IPS DF 4.7 (cell line): ENCODE measurements around the gene TMEM116.
A peak's percentile ranks its signal among the peaks of the same experiment; 100 is the strongest.
"Not testable (repeated sequence)": the region's sequence is repeated elsewhere in the genome, so short reads cannot be mapped to it uniquely, and the experiment has no call there.

Source experiments
- DNase-seq: peaks from one replicate; pipeline ENCODE4 v3.0.0-alpha.2; 2013; ENCODE audit warnings: low spot score; ENCODE audit errors: extremely low read depth

TMEM116 gene

DNA sequence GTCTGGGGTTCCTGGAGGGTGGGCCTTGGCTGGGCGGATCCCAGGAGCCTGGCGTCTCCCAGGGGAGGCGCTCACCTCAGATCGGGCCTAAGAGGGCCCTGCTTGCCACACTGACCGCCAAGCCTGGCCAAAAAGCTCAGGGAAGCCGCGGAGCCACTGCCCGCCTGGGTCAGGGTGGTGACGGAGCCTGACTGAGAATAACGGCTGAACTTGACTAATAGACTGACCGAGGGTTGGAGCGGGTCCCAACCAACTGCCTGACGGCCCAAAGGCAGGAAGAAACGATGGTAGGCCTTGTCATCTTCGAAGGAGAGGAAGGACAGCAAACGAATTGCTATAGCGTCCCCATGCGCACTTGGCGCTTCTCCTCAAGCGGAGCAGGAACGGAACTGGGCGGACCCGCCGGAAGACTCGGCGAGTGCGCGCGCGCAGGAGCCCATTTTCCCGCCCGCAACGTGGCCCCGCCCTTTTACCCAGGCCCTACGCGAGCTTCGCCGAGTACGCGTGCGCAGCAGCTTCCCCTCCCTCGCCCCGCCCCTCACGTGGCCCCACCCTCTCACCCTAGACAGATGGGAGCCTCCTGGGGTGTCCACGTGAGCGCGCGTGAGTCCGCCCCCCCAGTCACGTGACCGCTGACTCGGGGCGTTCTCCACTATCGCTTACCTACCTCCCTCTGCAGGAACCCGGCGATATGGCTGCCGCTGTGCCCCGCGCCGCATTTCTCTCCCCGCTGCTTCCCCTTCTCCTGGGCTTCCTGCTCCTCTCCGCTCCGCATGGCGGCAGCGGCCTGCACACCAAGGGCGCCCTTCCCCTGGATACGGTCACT is at the start of gene TMEM116, which contains the start of gene ERP29:
Gene TMEM116 (minus strand): TSS at position 391 of the 826 bp plus-strand sequence. CDS start 7,895 bp downstream, outside the sequence.
Gene ERP29 (plus strand): TSS at position 652 of the 826 bp plus-strand sequence. CDS start 40 bp downstream, at position 692.
- peak; percentile 83 for DNase-seq

DNA sequence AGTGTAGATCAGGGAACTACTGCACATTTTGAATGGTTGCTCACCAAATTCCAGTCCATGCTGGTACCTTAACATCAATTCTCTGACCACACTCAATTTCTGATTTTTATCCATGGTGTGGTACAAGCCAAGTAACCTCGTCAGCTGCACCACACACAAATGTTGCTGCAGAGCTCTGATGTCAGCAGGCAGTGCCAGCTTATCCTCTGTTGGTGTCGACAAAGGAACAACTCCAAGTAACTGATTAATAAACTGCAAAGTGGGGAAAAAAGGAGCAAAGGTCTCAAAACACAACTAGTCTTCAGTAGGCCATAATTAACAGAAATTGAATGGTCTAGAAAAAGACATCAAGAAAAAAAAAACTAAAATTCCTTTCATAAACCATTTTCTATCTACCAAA is 48.2 kb upstream of the TMEM116 start:
- no peak for DNase-seq

DNA sequence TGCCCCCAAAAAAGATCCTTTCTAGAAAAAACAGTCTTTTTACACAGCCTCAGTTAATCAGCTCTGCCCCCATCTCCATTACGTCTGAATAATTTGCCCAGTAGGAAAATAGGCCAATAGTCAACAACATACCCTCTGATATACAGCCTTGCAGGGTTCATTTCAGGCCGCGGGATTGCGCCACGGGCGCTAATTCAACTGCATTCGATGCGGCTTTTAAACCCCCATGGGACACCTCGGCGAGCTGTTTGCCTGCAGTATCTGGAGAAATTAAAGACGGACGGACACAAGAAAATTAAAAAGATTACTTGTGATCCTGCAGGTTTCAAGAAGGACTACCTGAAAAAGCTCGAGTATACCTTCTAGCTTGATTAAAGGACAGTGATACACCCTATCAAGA is 36.4 kb upstream of the TMEM116 start:
- DNase-seq = no peak

DNA sequence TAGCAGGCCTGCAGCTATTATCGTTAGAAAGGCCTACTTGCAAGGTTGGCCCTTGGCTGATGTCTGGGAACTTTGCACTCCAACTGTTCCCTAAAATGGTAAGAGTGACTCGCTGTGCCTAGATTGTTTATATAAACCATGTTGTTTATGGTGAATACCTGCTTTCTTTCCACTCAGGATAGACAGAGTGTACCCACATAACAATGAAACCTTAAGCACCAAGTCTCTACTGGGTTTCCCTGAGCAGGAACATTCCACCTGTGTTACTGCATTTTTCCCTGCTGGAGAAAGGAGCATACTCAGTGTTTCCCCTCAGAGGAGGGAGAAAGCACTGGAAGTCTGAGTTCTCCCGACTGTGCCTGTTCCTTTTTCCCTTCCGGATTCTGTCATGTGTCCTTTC is 33.0 kb upstream of the TMEM116 start:
- no peak for DNase-seq

DNA sequence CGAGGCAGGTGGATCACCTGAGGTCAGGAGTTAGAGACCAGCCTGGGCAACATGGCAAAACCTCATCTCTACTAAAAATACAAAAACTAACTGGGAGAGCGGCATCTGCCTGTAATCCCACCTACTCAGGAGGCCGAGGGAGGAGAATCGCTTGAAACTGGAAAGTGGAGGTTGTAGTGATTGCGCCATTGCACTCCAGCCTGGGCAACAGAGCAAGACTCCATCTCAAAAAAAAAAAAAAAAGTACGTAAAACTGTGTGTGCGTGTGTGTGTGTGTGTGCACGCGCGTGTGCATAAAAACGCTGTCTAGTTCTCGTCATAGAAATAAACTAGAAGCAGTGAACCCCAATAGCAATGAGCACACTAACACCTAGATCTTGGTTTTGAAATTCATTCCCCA is 23.6 kb upstream of the TMEM116 start:
- not testable (repeated sequence) for DNase-seq

DNA sequence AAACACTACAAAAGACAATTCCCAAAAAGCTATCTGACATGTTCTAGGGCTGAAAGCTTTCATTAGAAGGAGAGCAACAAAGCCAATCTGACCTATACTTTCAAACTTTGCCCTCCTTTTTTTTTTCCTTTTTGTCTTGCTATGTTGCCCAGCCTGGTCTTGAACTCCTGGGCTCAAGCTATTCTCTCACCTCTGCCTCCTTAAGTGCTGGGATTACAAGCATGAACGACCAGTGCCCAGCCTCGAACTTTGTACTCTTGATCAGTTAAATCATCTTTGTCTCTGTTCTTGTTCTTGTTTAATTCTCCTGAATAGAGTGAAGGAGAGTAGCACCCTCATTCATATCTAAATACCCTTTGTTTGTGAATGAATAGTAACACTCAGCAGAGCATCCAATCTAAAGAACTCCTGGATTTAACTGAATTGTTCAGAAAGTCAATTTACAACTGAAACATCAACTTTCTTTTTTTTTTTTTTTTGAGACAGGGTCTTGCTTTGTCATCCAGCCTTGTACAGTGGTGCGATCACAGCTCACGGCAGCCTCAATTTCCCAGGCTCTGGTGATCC is 22.3 kb upstream of the TMEM116 start:
- no peak for DNase-seq

DNA sequence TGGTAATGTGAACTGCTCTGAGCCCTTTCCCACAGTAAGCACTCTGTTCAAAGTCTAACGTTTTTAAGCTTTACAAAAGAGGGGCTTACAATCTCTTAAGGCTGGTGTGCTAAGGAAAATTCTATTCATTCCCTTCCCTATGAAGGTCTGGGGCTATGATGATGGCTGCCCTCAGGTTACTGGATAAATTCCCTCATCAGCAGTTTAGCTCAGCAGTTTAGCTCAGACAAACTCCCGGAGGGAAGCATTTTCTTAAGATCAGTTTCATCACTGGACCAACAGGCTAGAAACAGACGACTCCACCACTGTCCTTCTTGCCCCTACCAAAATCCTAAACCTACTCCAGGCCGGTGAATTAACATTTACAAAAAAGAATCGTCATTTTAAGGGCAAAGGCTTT is 19.3 kb upstream of the TMEM116 start:
- DNase-seq = no peak

DNA sequence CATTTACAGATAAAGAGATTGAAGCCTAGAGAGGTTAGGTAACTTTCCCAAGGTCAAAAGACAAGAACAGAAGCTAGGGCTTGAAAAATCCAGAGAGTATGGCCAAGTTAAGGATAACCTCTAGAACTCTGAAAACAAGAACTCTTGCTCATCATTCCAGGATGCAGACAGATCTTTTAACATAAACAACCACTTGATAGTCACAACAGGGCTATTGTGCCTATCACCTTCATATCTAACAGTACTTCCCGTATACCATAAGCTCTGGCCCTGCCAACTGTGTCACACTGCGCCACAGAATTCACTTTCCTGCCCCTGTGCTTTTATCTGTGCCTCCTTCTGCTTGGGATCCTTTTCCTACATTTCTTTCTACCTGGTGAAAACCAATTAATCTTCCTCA is 18.5 kb upstream of the TMEM116 start:
- DNase-seq = no peak

DNA sequence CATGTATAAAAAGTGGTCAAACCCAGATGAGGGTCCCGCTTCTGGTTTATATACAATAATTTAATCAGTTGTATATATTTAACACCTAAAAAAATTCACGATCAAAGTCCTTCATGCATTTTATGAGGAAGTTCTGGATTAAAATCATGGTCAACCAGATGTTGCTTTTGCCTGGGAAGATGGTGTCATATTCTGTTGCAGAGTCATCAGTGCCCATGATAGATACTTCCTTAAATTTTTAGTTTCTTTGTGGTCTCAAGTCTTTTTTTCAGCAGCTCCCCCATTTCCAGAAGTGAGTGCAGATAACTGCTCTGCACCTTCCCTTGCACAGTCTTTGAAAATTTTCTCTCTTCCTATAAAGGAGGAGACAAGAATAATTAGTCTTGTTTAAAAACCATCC is 16.3 kb upstream of the TMEM116 start:
- DNase-seq = no peak

DNA sequence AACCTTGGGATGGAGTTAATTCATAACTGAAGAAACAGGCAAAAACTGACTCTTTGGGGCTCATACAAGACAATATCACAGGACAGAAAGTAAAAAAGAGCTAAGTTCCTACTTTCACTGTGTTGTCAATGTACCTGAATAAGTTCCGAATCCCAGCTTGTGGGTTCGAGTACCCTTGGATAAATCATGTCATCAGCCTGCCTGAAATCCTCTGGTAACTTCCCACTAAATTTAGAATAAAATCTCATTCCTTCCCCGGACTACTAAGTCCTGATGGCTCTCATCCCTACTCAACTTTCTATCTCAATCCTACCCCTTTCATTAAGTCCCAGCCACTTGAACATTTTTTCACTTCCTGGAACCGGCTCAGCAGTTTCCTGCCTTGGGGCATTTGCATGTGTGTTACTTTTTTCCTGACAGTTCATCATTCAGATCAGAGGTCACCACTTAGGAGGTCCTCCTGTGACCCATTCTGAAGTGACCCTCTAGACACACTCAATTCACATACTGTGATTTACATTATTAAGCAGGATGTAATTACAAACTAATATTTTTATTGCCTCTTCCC is 12.9 kb upstream of the TMEM116 start:
- DNase-seq = no peak

DNA sequence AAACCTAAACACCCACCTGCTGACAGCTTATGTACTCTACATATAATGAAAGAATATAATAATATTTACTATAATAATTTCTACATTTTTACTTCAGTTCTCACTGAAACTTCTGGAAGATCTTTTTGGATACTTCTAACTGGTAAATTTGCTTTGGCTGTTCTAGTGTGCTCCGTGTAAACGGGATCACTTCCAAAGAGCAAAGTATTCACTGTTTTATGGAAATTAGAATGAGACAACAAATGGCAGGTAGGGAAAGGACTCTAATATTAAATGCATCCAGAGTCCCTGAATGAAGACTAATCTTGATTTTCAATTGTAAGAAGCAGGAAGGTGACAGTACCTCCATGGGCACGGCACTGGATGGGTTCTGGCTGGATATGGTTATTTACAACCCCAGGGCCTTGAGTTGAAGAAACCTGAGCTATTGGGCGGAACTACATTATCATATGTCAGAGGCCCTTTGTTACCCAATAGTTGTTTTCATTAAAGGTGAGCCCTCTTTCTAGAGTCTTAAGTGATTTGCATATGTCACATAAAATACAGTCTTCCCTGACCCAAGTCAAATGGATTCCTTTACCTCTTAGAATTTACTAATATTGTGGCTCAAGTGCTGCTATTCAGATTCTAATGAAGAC is 10.9 kb upstream of the TMEM116 start:
- no peak for DNase-seq

DNA sequence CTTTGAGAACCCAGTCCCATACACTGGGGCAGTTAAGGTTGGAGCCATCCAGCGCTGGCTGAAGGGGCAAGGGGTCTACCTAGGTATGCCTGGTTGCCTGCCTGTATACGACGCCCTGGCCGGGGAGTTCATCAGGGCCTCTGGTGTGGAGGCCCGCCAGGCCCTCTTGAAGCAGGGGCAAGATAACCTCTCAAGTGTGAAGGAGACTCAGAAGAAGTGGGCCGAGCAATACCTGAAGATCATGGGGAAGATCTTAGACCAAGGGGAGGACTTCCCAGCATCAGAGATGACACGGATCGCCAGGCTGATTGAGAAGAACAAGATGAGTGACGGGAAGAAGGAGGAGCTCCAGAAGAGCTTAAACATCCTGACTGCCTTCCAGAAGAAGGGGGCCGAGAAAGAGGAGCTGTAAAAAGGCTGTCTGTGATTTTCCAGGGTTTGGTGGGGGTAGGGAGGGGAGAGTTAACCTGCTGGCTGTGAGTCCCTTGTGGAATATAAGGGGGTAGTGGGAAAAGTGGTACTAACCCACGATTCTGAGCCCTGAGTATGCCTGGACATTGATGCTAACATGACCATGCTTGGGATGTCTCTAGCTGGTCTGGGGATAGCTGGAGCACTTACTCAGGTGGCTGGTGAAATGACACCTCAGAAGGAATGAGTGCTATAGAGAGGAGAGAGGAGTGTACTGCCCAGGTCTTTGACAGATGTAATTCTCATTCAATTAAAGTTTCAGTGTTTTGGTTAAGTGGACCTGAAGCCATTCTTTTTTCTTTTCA is 9.5 kb upstream of the TMEM116 start:
- no peak for DNase-seq

DNA sequence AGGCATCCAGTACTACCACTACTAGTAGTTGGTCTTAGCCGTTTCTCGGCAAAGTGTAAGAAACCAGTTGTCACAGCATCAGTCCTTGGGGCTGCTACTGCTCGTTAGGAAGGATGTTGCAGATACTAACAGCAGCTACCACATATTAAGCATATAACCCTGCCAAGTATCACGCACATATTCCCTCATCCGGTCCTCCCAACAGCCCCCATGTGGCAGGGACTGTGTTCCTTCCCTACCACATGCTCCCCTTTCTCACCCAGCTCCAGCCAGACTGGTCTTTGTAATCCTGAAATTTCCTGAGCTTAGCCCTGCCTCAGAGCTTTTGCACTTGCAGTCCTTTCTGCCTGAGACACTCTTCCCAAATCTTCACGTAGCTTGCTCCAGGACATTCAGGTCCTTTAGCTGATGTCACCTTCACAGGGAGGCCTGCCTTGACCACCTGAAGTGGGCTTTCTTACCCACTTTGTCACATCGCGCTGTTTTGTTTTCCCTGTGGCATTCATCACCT is 8.0 kb upstream of the TMEM116 start:
- DNase-seq = no peak

DNA sequence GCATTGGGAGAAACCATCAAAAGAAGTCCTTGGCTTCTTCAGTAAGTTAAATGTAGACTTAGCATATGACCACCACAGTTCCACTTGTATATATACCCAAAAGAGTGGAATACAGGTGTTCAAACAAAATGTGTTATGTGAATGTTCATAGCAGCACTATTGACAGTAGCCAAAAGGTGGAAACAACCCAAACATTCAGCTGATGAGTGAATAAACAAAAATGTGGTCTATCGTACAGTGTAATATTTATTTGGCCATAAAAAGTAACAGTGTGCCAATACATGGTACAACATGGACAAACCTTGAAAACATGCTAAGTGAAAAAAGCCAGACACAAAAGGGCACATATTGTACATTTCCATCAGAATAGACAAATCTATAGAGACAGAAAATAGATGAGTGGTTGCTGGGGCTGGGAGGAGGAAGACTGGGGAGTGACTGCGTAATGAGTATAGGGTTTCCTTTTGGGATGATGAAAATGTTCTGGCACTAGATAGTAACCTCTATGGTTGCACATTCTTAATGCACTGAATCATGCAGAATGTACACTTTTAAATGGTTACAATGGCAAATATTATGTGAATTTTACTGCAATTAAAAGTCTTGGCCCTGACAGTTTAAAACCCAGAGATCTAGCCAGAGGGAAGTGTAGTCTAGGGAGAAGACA is 5.7 kb upstream of the TMEM116 start:
- no peak for DNase-seq

DNA sequence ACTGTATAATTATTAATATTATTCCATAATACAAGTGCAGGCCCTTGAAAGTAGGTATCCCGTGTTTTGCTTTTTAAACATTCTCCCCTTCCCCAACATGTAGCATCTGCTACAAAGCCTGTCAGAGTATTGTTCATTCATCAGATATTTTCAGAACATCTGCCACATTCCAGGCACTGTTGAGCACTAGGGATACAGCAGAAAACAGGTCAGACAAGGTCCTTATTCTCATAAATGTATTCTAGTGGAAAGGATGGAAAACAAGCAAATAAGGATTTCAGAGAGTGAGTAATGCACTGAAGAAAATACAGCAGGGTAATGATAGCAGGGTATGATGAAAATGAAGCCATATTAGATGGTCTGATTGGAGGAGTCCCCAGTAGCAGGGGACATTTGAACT is 4.1 kb upstream of the TMEM116 start:
- no peak for DNase-seq

DNA sequence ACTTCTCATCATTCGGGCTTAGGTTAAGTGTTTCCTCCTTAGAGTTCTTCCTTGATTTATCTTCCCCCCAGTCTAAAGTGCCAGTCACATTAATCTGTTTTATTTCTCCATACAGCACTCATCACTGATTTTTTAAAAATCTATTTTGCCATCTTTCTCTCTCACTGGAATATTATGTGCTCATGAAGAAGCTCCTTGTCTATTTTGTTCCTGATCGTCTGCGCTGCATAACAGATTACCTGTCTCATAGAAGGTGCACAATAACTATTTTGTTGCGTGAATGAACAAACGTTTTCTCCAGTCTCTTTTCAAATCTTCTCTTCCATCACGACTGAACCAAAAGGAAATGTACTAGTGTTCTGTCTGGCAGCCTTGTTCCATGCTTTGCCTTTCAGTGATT is 3.0 kb upstream of the TMEM116 start:
- no peak for DNase-seq

DNA sequence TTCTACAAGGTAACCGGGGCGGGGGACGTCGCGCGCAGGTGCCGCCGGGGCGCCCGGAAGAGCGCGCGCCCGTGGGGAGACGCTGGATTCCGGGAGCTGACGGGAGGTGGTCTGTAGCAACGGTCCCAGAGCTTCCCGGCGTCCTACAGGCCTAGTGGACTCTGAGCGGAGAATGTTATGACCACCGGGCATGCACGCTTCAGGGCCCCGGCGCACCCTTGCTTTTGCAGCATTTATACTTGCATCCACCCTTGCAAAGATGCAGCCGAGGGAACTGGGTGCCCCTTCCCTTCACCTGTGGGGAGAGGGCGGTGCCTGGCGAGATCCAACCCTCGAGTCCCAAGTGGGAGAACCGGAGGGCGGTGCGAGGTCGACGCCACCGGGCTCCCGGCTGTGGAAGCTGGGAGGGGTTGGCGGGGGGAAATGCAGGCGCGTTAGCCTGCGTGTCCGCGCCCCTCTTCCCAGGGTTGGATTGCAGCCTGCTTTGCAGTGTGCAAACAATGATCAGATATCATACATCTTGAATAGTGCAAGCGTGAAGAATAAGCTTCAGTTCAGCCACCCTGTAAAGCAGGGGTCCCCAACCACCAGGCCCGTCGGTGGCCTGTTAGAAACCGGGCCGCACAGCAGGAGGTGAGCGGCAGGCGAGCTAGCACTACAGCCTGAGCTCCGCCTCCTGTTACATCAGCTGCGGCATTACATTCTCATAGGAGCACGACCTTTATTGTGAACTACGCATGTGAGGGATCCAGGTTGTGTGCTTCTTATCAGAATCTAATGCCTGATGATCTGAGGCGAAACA is 837 bp upstream of the TMEM116 start:
- DNase-seq = peak; percentile 68

DNA sequence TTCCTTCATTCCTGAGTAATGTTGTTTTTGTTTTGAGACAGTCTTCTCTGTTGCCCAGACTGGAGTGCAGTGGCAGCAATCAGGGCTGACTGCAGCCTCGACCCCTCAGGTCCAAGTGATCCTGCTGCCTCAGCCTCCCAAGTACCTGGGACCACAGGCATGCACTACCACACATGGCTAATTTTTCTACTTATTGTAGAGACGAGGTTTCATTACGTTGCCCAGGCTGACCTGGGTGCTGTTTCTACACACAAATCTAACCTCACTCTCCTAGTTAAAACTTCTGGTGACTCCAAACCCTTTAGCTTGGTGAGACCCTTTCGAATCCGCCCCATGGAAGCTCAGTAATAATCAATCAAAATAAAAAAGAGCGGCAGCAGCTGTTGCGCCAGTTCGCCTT is 1.3 kb downstream of the TMEM116 start:
- DNase-seq = no peak

DNA sequence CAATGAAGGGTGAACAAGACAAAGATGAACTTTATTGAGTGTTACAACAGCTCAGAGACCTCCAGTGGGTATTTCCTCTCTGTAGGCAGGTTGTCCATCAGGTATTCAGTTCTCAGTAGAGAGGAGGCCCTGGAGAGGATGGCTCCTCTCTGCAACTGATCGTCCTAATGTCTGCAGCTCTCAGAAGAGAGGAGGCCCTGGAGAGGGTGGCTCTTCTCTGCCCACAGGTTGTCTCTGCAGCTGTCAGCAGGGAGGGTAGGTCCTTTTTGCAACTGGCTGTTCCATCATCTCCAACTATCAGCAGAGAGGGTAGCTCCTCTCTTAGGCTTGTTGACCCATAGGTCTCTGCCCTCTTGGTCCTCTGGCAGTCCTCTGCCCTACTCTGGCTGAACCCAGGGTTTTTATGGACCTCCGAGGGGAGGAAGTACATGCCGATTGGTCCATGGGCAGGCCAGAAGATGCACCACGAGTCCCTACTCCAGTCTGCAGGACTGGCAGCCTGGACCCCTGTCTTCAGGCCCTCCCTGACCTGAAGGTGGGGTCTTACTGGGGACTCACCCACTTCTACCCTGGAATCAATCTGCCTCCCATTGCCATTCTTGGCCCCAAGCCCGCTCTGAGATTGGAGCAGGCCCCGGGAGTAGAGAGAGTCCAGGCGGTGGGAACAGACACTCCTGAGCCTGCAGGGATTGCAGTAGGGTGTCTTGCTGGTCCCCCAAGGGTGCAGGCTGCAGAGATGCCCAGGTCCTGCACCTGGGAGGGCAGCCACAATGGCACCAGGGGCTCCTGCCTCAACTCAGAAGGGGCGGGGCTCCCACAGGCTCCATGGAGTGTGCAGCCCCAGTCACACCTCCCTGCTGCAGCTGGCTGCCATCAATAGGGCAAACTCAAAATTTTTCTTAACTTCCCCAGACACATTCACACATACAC is 2.3 kb downstream of the TMEM116 start:
- DNase-seq = no peak
